NCI-H1930 (cell line): ENCODE data around the gene CYBA.

ENCODE experiments used
- DNase-seq, 2 experiments: peaks; one replicate each; lab custom pipeline; 2025; lab: John Stamatoyannopoulos, UW

The CYBA gene

GRCh38 chr16:88650749-88651275 lies at the start of gene CYBA:
Gene CYBA (minus strand): TSS chr16:88651053. CDS start chr16:88651013, 40 bp downstream.
- DNase-seq, result no peak

- DNase-seq, result no peak
Measured at GRCh38 chr16:88700322-88700635, 49.4 kb upstream of the CYBA start.

GRCh38 chr16:88699180-88699579 lies 48.3 kb upstream of the CYBA start:
- DNase-seq, result no peak

GRCh38 chr16:88698646-88699045 lies 47.8 kb upstream of the CYBA start:
- DNase-seq, result no peak

- no peak for DNase-seq
Measured at GRCh38 chr16:88697831-88698615, 47.2 kb upstream of the CYBA start.

GRCh38 chr16:88697116-88697830 lies 46.4 kb upstream of the CYBA start:
- no peak for DNase-seq

GRCh38 chr16:88696441-88696840 lies 45.6 kb upstream of the CYBA start:
- no peak for DNase-seq

- DNase-seq, result no peak
Measured at GRCh38 chr16:88695753-88696152, 44.9 kb upstream of the CYBA start.

- DNase-seq, result no peak
Measured at GRCh38 chr16:88695218-88695617, 44.4 kb upstream of the CYBA start.

- DNase-seq, result no peak
Measured at GRCh38 chr16:88694221-88695087, 43.6 kb upstream of the CYBA start.

- no peak for DNase-seq
Measured at GRCh38 chr16:88693420-88694177, 42.7 kb upstream of the CYBA start.

- DNase-seq, result no peak
Measured at GRCh38 chr16:88692861-88693260, 42.0 kb upstream of the CYBA start.

GRCh38 chr16:88691924-88692560 lies 41.2 kb upstream of the CYBA start:
- no peak for DNase-seq

- no peak for DNase-seq
Measured at GRCh38 chr16:88691129-88691813, 40.4 kb upstream of the CYBA start.

- no peak for DNase-seq
Measured at GRCh38 chr16:88690341-88691128, 39.7 kb upstream of the CYBA start.

GRCh38 chr16:88688013-88688778 lies 37.3 kb upstream of the CYBA start:
- DNase-seq, result no peak

- DNase-seq, result no peak
Measured at GRCh38 chr16:88687676-88688012, 36.8 kb upstream of the CYBA start.

- DNase-seq, result no peak
Measured at GRCh38 chr16:88687254-88687576, 36.4 kb upstream of the CYBA start.
